GM20000 (cell line): ENCODE results near the gene CCN5.

Experiments
- DNase-seq: peaks from one replicate; pipeline ENCODE4 v3.0.0; 2012; ENCODE audit warnings: low spot score
- CTCF ChIP-seq: IDR thresholded peaks from 2 replicates; pipeline ENCODE4 v1.5.1; 2012; ENCODE audit warnings: mild to moderate bottlenecking, control low read depth; ENCODE audit errors: extremely low read depth, missing control alignments

The CCN5 gene

GRCh38 chr20:44727039-44727438 lies 11.9 kb downstream of the CCN5 start:
- no peak for DNase-seq
- TF ChIP-seq CTCF: no peak

- no peak for TF ChIP-seq CTCF
- DNase-seq: no peak
These were observed 12.5 kb downstream of the CCN5 start for GRCh38 chr20:44727651-44728050.

- DNase-seq: no peak
- TF ChIP-seq CTCF: no peak
These were observed 13.8 kb downstream of the CCN5 start for GRCh38 chr20:44728801-44729443.

GRCh38 chr20:44730441-44730840 lies 15.3 kb downstream of the CCN5 start:
- DNase-seq: no peak
- TF ChIP-seq CTCF: no peak

- no peak for TF ChIP-seq CTCF
- DNase-seq: no peak
These were observed 16.5 kb downstream of the CCN5 start for GRCh38 chr20:44731657-44732056.

GRCh38 chr20:44732327-44732726 lies 17.2 kb downstream of the CCN5 start:
- TF ChIP-seq CTCF: no peak

GRCh38 chr20:44733341-44734069 lies 18.3 kb downstream of the CCN5 start:
- peak; percentile 80 for DNase-seq

More at GRCh38 chr20:44732327-44732726, 17.2 kb downstream of the CCN5 start:
- no peak for DNase-seq

More at GRCh38 chr20:44733341-44734069, 18.3 kb downstream of the CCN5 start:
- peak; percentile 86 for TF ChIP-seq CTCF
